H1 (cell line): ENCODE measurements around the gene LMTK3. TPM values are rescaled to one million over a fixed set of nuclear protein-coding genes. Genes with fewer than 3 reads are reported as not detected.

Experiments
- CTCF ChIA-PET: fragments of 300-600 bp; sonication (Branson Sonifier 250); formaldehyde crosslinking; loops from one replicate; lab custom pipeline; 2021; ENCODE audit not compliant: partially characterized antibody; lab: Charles Lee
- POLR2A ChIA-PET: fragments of 300-600 bp; sonication (Branson Sonifier 250); formaldehyde crosslinking; loops from one replicate; lab custom pipeline; 2021; ENCODE audit warnings: inconsistent platforms; ENCODE audit not compliant: partially characterized antibody; lab: Charles Lee
- DNase-seq, 2 experiments: peaks; one replicate each; pipeline versions ENCODE4 v3.0.0 to v3.0.0-alpha.2; 2010 to 2022; ENCODE audit warnings: low spot score in 2 of 2, low read depth in 1 of 2, mixed read lengths in 1 of 2
- FAIRE-seq: peaks from 2 replicates; lab custom pipeline; 2011; peaks lifted over from hg19 to GRCh38; lab: Jason Lieb, UNC
- H2AFZ ChIP-seq: 2 replicates; pipeline ENCODE4 v1.8.1; 2012; ENCODE audit warnings: low read length, inconsistent platforms
- H2AK5ac ChIP-seq: 2 replicates; pipeline ENCODE4 v1.6.1; 2013; ENCODE audit warnings: low read depth, low read length
- H2BK120ac ChIP-seq: replicated peaks from 2 replicates; pipeline ENCODE3; 2013; ENCODE audit warnings: low read depth, low read length, inconsistent platforms
- H2BK12ac ChIP-seq: 2 replicates; pipeline ENCODE4 v1.6.1; 2013; ENCODE audit warnings: low read depth, low read length
- H2BK15ac ChIP-seq: 2 replicates; pipeline ENCODE4 v1.6.1; 2013; ENCODE audit warnings: low read length
- H2BK20ac ChIP-seq: 2 replicates; pipeline ENCODE4 v1.6.1; 2013; ENCODE audit warnings: low read length
- H2BK5ac ChIP-seq: 2 replicates; pipeline ENCODE4 v1.6.1; 2013; ENCODE audit warnings: low read depth, low read length
- H3K14ac ChIP-seq: 2 replicates; pipeline ENCODE4 v1.6.1; 2013; ENCODE audit warnings: inconsistent platforms; ENCODE audit not compliant: insufficient read length
- H3K18ac ChIP-seq: 2 replicates; pipeline ENCODE4 v1.6.1; 2013; ENCODE audit warnings: low read length; ENCODE audit errors: extremely low read depth
- H3K23ac ChIP-seq: 2 replicates; pipeline ENCODE4 v1.6.1; 2013; ENCODE audit warnings: inconsistent platforms; ENCODE audit not compliant: insufficient read length
- H3K23me2 ChIP-seq: 2 replicates; pipeline ENCODE4 v1.6.1; 2013; ENCODE audit warnings: low read depth, low read length
- H3K27ac ChIP-seq: 2 replicates; pipeline ENCODE4 v1.6.1; 2011; ENCODE audit warnings: low read depth, low read length, inconsistent platforms
- H3K27me3 ChIP-seq, 4 experiments: replicated peaks in 1 of 4; 1 replicate in 1 of 4; 2 replicates in 3 of 4; pipeline versions ENCODE4 v1.6.1 to v1.8.1; 2011 to 2013; ENCODE audit warnings: low read length in 3 of 4, mild to moderate bottlenecking in 3 of 4, inconsistent platforms in 2 of 4, mixed read lengths in 2 of 4, moderate library complexity in 1 of 4; ENCODE audit not compliant: control insufficient read depth in 3 of 4, insufficient read depth in 3 of 4; ENCODE audit errors: extremely low read depth in 1 of 4
- H3K36me3 ChIP-seq, 4 experiments: 2 replicates each; pipeline versions ENCODE4 v1.6.1 to v1.8.1; 2011 to 2013; ENCODE audit warnings: mild to moderate bottlenecking in 4 of 4, low read length in 3 of 4, moderate library complexity in 2 of 4, control low read depth in 1 of 4, inconsistent platforms in 1 of 4; ENCODE audit not compliant: insufficient read depth in 4 of 4, control insufficient read depth in 2 of 4
- H3K4ac ChIP-seq: replicated peaks from 2 replicates; pipeline ENCODE3; 2013; ENCODE audit warnings: low read length, low read depth, mixed read lengths, inconsistent platforms; ENCODE audit not compliant: insufficient read length
- H3K4me1 ChIP-seq, 4 experiments: replicated peaks in 1 of 4; 1 replicate in 1 of 4; 2 replicates in 3 of 4; pipeline versions ENCODE4 v1.6.1 to v1.8.1; 2011 to 2013; ENCODE audit warnings: low read length in 3 of 4, inconsistent platforms in 2 of 4, mixed read lengths in 1 of 4; ENCODE audit not compliant: insufficient read depth in 4 of 4, control insufficient read depth in 3 of 4
- H3K4me2 ChIP-seq, 2 experiments: 2 replicates each; pipeline versions ENCODE4 v1.6.1 to v1.8.1; 2011 to 2013; ENCODE audit warnings: low read depth in 2 of 2, low read length in 2 of 2, control low read depth in 1 of 2, inconsistent platforms in 1 of 2, mild to moderate bottlenecking in 1 of 2; ENCODE audit not compliant: insufficient read depth in 1 of 2
- H3K4me3 ChIP-seq, 4 experiments: fragments of 200-600, 300-600 bp in 1 of 4; sonication (generic), shearing (Covaris generic), sonication (Bioruptor Twin) in 1 of 4; 2 replicates each; pipeline versions ENCODE4 v1.5.1 to v1.8.1; 2011 to 2016; ENCODE audit warnings: low read length in 4 of 4, low read depth in 3 of 4, control low read depth in 2 of 4, inconsistent platforms in 2 of 4, mild to moderate bottlenecking in 2 of 4, mixed read lengths in 1 of 4, moderate library complexity in 1 of 4; ENCODE audit not compliant: insufficient read depth in 2 of 4; ENCODE audit errors: extremely low read depth in 1 of 4
- H3K56ac ChIP-seq: replicated peaks from 2 replicates; pipeline ENCODE3; 2013; ENCODE audit warnings: low read depth, mild to moderate bottlenecking, mixed read lengths, low read length, inconsistent platforms; ENCODE audit not compliant: insufficient read length
- H3K79me1 ChIP-seq: 2 replicates; pipeline ENCODE4 v1.6.1; 2013; ENCODE audit warnings: low read depth, low read length, control low read depth
- H3K79me2 ChIP-seq, 2 experiments: 2 replicates each; pipeline versions ENCODE4 v1.6.1 to v1.8.1; 2012 to 2013; ENCODE audit warnings: low read length in 2 of 2, mild to moderate bottlenecking in 2 of 2, inconsistent platforms in 1 of 2; ENCODE audit not compliant: insufficient read depth in 2 of 2, control insufficient read depth in 1 of 2
- H3K9ac ChIP-seq, 4 experiments: replicated peaks in 1 of 4; 1 replicate in 1 of 4; 2 replicates in 3 of 4; pipeline versions ENCODE4 v1.6.1 to v1.8.1; 2011 to 2013; ENCODE audit warnings: low read depth in 3 of 4, low read length in 3 of 4, control low read depth in 2 of 4, mild to moderate bottlenecking in 2 of 4, moderate library complexity in 2 of 4, inconsistent platforms in 1 of 4; ENCODE audit errors: extremely low read depth in 1 of 4
- H3K9me3 ChIP-seq, 2 experiments: 2 replicates each; pipeline versions ENCODE4 v1.6.1 to v1.8.1; 2012 to 2013; ENCODE audit warnings: mild to moderate bottlenecking in 2 of 2, moderate library complexity in 2 of 2, control low read depth in 1 of 2, inconsistent platforms in 1 of 2, low read depth in 1 of 2, low read length in 1 of 2, mixed read lengths in 1 of 2; ENCODE audit not compliant: insufficient read depth in 2 of 2
- H4K20me1 ChIP-seq, 2 experiments: replicated peaks in 1 of 2; 2 replicates each; pipeline versions ENCODE3 to v1.8.1; 2011 to 2013; ENCODE audit warnings: inconsistent platforms in 2 of 2, low read length in 2 of 2, mild to moderate bottlenecking in 1 of 2; ENCODE audit not compliant: insufficient read depth in 2 of 2, control insufficient read depth in 1 of 2
- H4K5ac ChIP-seq: 2 replicates; pipeline ENCODE4 v1.6.1; 2013; ENCODE audit warnings: low read length, low read depth, mixed read lengths, inconsistent platforms; ENCODE audit not compliant: insufficient read length
- H4K8ac ChIP-seq: 2 replicates; pipeline ENCODE4 v1.8.0; 2013; ENCODE audit warnings: mild to moderate bottlenecking, moderate library complexity, low read length, inconsistent platforms; ENCODE audit not compliant: insufficient read depth; ENCODE audit errors: extremely low read depth
- H4K91ac ChIP-seq: replicated peaks from 2 replicates; pipeline ENCODE3; 2013; ENCODE audit warnings: low read length, mixed read lengths, inconsistent platforms; ENCODE audit not compliant: insufficient read length
- CHD2 ChIP-seq: IDR thresholded peaks from 2 replicates; pipeline ENCODE4 v1.6.1; 2012; ENCODE audit warnings: low read length, improper control_type of control experiment
- CTBP2 ChIP-seq: IDR thresholded peaks from 2 replicates; pipeline ENCODE4 v1.7.0; 2011; ENCODE audit warnings: borderline replicate concordance, mild to moderate bottlenecking, moderate library complexity, mixed read lengths, low read length; ENCODE audit not compliant: insufficient read depth, insufficient read length
- EZH2 ChIP-seq: fragments of 200-600 bp; sonication (generic); IDR thresholded peaks from 2 replicates; pipeline ENCODE4 v1.7.1; 2012; ENCODE audit warnings: low read depth, mild to moderate bottlenecking, moderate library complexity, low read length, inconsistent platforms; ENCODE audit not compliant: severe bottlenecking
- JUN ChIP-seq: IDR thresholded peaks from 2 replicates; pipeline ENCODE4 v1.6.1; 2011; ENCODE audit warnings: low read depth, mild to moderate bottlenecking, improper control_type of control experiment, low read length
- KDM4A ChIP-seq: IDR thresholded peaks from one replicate; pipeline ENCODE4 v1.7.1; 2012; ENCODE audit warnings: low read depth, mild to moderate bottlenecking, moderate library complexity, low read length, inconsistent platforms; ENCODE audit not compliant: severe bottlenecking
- POLR2A ChIP-seq, 2 experiments: IDR thresholded peaks; 1 replicate in 1 of 2; 2 replicates in 1 of 2; pipeline ENCODE4 v1.6.1; 2011; ENCODE audit warnings: low read depth in 2 of 2, low read length in 2 of 2, mild to moderate bottlenecking in 2 of 2; ENCODE audit errors: control extremely low read depth in 1 of 2
- RBBP5 ChIP-seq: IDR thresholded peaks from 2 replicates; pipeline ENCODE4 v1.7.1; 2012; ENCODE audit warnings: low read depth, mild to moderate bottlenecking, inconsistent platforms, low read length, moderate library complexity, borderline replicate concordance
- YY1 ChIP-seq: IDR thresholded peaks from 2 replicates; pipeline ENCODE4 v1.6.1; 2011; ENCODE audit warnings: low read depth, mild to moderate bottlenecking, low read length
- WGBS, 2 experiments: shearing (Covaris generic) in 1 of 2; methylation state at CpG; one replicate each; pipeline versions ENCODE4 v1.1.6 to v1.1.7; 2013 to 2015; ENCODE audit warnings: low lambda C conversion rate in 2 of 2, mixed read lengths in 2 of 2, inconsistent platforms in 1 of 2, low coverage in 1 of 2, missing lambda C conversion rate in 1 of 2; ENCODE audit not compliant: insufficient replicate concordance in 2 of 2, insufficient coverage in 1 of 2, insufficient read length in 1 of 2; ENCODE audit errors: extremely low coverage in 1 of 2, missing lambda C conversion rate in 1 of 2; 5-methylcytosine and 5-hydroxymethylcytosine counted together
- polyA plus RNA-seq, 7 experiments: library from polyadenylated mRNA; depleted of rRNA in 3 of 7; stranded (reverse) in 5 of 7; unstranded in 2 of 7; fragments of >200 nt in 5 of 7; fragments of 200-250 nt in 2 of 7; gene quantifications; 1 replicate in 5 of 7; 2 replicates in 1 of 7; 4 replicates in 1 of 7; pipeline versions ENCODE4 v1.2.1 to v1.2.3, GENCODE V29; 2011 to 2013; ENCODE audit warnings: missing spikeins in 2 of 7, mixed read lengths in 2 of 7
- total RNA-seq: library from RNA; stranded (reverse); fragmentation: NEBNext Ultra II Directional; extraction: Animal tissue kit (Norgen Biotek cat#: 25700); gene quantifications from 2 replicates; pipeline ENCODE4 v1.2.1, GENCODE V29; 2021

Gene LMTK3
- total and polyA plus RNA-seq, 2 of the 8 experiments (the other 6 are each of a cell fraction or from before 2014, with no cell fraction given), result 2.7 to 12.4 TPM

GRCh38 chr19:48508729-48509411, 2.8 kb downstream of the LMTK3 start:
- Histone ChIP-seq H3K27me3 (peaks cover 0 to 12% (median 9%) of the 10 kb centered on the region in 4 experiments; a peak in 4 of 7 replicates), H2BK20ac (no peak overlapping the region), H2AK5ac (0 out of 2 replicates have a peak overlapping the region, but pooled peaks have one; percentile 53), H3K14ac (no peak overlapping the region), H3K36me3 (no peaks in the 10 kb centered on the region), H3K23me2 (peaks cover 25% of the 10 kb centered on the region), H3K9ac (no peak overlapping the region), H4K8ac (peak overlapping the region; percentile 82; the same call in 1 of the 2 replicates), H3K27ac (no peak overlapping the region), H3K9me3 (no peaks in the 10 kb centered on the region), H3K23ac (no peak overlapping the region), H3K4ac (no peak overlapping the region), H3K56ac (no peak overlapping the region), H2BK120ac (no peak overlapping the region), H3K4me1 (peaks cover 0 to 16% (median 7%) of the 10 kb centered on the region in 4 experiments; a peak in 5 of 7 replicates), H3K4me3 (no peak overlapping the region), H3K79me2 (no peaks in the 10 kb centered on the region), H4K5ac (no peak overlapping the region), H2BK15ac (no peak overlapping the region), H4K20me1 (peaks cover 0 to 5% of the 10 kb centered on the region in 2 experiments), H3K18ac (no peak overlapping the region), H2BK12ac (no peak overlapping the region), H3K4me2 (peak overlapping the region in 1 of 2 experiments; percentile 91; a peak in 1 of 4 replicates), H3K79me1 (no peaks in the 10 kb centered on the region), H2BK5ac (no peak overlapping the region), H2AFZ (no peak overlapping the region), H4K91ac (no peak overlapping the region)
- no peak for TF ChIP-seq RBBP5
- no peak for TF ChIP-seq CHD2
- no peak for TF ChIP-seq KDM4A
- TF ChIP-seq EZH2, result no peak
- no peak for TF ChIP-seq POLR2A (IDR thresholded peaks at IDR 0.05; ENCODE audit: control extremely low read depth in 1 of 2, low read depth in 2 of 2, low read length in 2 of 2)
- no peak for TF ChIP-seq YY1
- TF ChIP-seq JUN, result no peak
- no peak for TF ChIP-seq CTBP2
- ChIA-PET POLR2A (interaction anchor here (0.7 to 9.5 kb wide), 10 partner anchors 15 to 123 kb away, joined by 3 to 59 read pairs (median 4); partner anchors contain the start of gene FAM83E), CTCF (interaction anchor here (0.5 to 9.6 kb wide), 14 partner anchors 9 to 279 kb away, joined by 3 to 353 read pairs (median 4); partner anchors contain the start of gene SPACA4)
- WGBS, 2 experiments, result 94% methylated on average over 26 of the region's 32 CpGs; no CpG with 5 or more reads in 1 of the 2 experiments
- DNase-seq, result no peak
- FAIRE-seq, result no peak
